Panc1 (cell line): Measurements from ENCODE around the gene C16orf86.

Experiments used
- CTCF ChIP-seq: fragments of 450-650 bp; IDR thresholded peaks from 2 replicates; pipeline ENCODE4 v1.5.1; 2017; ENCODE audit warnings: mild to moderate bottlenecking
- POLR2AphosphoS5 ChIP-seq: IDR thresholded peaks from 2 replicates; pipeline ENCODE4 v1.6.1; 2012; ENCODE audit warnings: mild to moderate bottlenecking, low read depth, low read length, moderate library complexity
- SIN3A ChIP-seq: IDR thresholded peaks from 2 replicates; pipeline ENCODE4 v1.6.1; 2012; ENCODE audit warnings: low read depth, mild to moderate bottlenecking, low read length, moderate library complexity, borderline replicate concordance; ENCODE audit not compliant: insufficient read depth
- TCF7L2 ChIP-seq: IDR thresholded peaks from 2 replicates; pipeline ENCODE4 v1.6.1; 2011; ENCODE audit warnings: mild to moderate bottlenecking, low read depth, low read length, inconsistent platforms

- no peak for TF ChIP-seq CTCF
- no peak for TF ChIP-seq POLR2AphosphoS5
- TF ChIP-seq TCF7L2 = no peak
- no peak for TF ChIP-seq SIN3A
These were observed 9.9 kb downstream of the C16orf86 start for GRCh38 chr16:67676516-67676915.
